Effector memory CD4-positive, alpha-beta T cell (primary cell): ENCODE data around the gene TFR2.

Experiments used
- DNase-seq, 3 donors: peaks; one replicate each; pipeline ENCODE4 v3.0.0-alpha.2; 2020
- H3K27ac ChIP-seq: 2 replicates; pipeline ENCODE4 v1.7.0; 2013; ENCODE audit warnings: mild to moderate bottlenecking, low read length, moderate library complexity; ENCODE audit not compliant: insufficient read depth, poor library complexity, severe bottlenecking
- H3K27me3 ChIP-seq: replicated peaks from 2 replicates; pipeline ENCODE4 v1.7.0; 2013; ENCODE audit warnings: mild to moderate bottlenecking, low read length; ENCODE audit not compliant: insufficient read depth, control insufficient read depth, poor library complexity, severe bottlenecking
- H3K36me3 ChIP-seq: 2 replicates; pipeline ENCODE4 v1.7.0; 2013; ENCODE audit warnings: mild to moderate bottlenecking, low read length, moderate library complexity; ENCODE audit not compliant: control insufficient read depth, insufficient read depth
- H3K4me1 ChIP-seq: 2 replicates; pipeline ENCODE4 v1.7.0; 2013; ENCODE audit warnings: low read length, mild to moderate bottlenecking; ENCODE audit not compliant: control insufficient read depth, insufficient read depth, poor library complexity, severe bottlenecking
- H3K4me3 ChIP-seq: 2 replicates; pipeline ENCODE4 v1.7.0; 2013; ENCODE audit warnings: low read length, low read depth, mild to moderate bottlenecking; ENCODE audit not compliant: insufficient read depth, poor library complexity, severe bottlenecking
- H3K9me3 ChIP-seq: 2 replicates; pipeline ENCODE4 v1.7.0; 2013; ENCODE audit warnings: mild to moderate bottlenecking, low read length, moderate library complexity; ENCODE audit not compliant: control insufficient read depth
- total RNA-seq, 3 donors: gene quantifications; one replicate each; lab custom pipeline; 2026; lab: John Stamatoyannopoulos, UW

Gene TFR2
- total RNA-seq = 2.6 to 5.2 (median 2.7) reads per million in 3 donors

- Histone ChIP-seq H3K36me3 (no peaks in the 10 kb centered on the region), H3K9me3 (no peaks in the 10 kb centered on the region), H3K4me1 (no peaks in the 10 kb centered on the region), H3K27ac (no peak within 1 kb of the TSS), H3K4me3 (no peak within 1 kb of the TSS), H3K27me3 (no peaks in the 10 kb centered on the region)
- no peak for DNase-seq
Measured at GRCh38 chr7:100641463-100641859, at the start of gene TFR2. Gene TFR2 (minus strand): TSS chr7:100641552. CDS start chr7:100641509, 43 bp downstream.

GRCh38 chr7:100689230-100690135 lies 48.1 kb upstream of the TFR2 start:
- H3K27ac ChIP-seq = no peak overlapping the region
- DNase-seq = no peak
- H3K4me3 ChIP-seq = no peak overlapping the region
- H3K27me3 ChIP-seq = no peaks in the 10 kb centered on the region
- H3K4me1 ChIP-seq = peaks cover 23% of the 10 kb centered on the region
- no peaks in the 10 kb centered on the region for H3K9me3 ChIP-seq
- peaks cover 44% of the 10 kb centered on the region for H3K36me3 ChIP-seq

GRCh38 chr7:100688326-100688860 lies 47.0 kb upstream of the TFR2 start:
- H3K9me3 ChIP-seq = no peaks in the 10 kb centered on the region
- peak overlapping the region; percentile 16 for H3K27ac ChIP-seq
- H3K36me3 ChIP-seq = peaks cover 54% of the 10 kb centered on the region
- DNase-seq = no peak
- H3K27me3 ChIP-seq = no peaks in the 10 kb centered on the region
- H3K4me1 ChIP-seq = peaks cover 23% of the 10 kb centered on the region
- no peak overlapping the region for H3K4me3 ChIP-seq

GRCh38 chr7:100687751-100688300 lies 46.5 kb upstream of the TFR2 start:
- no peaks in the 10 kb centered on the region for H3K27me3 ChIP-seq
- H3K4me1 ChIP-seq = peaks cover 19% of the 10 kb centered on the region
- no peak overlapping the region for H3K4me3 ChIP-seq
- H3K27ac ChIP-seq = no peak overlapping the region
- peaks cover 60% of the 10 kb centered on the region for H3K36me3 ChIP-seq
- H3K9me3 ChIP-seq = no peaks in the 10 kb centered on the region
- no peak for DNase-seq

- H3K4me3 ChIP-seq = no peak overlapping the region
- H3K4me1 ChIP-seq = peaks cover 13% of the 10 kb centered on the region
- peaks cover 64% of the 10 kb centered on the region for H3K36me3 ChIP-seq
- no peak for DNase-seq
- H3K27ac ChIP-seq = no peak overlapping the region
- H3K27me3 ChIP-seq = no peaks in the 10 kb centered on the region
- H3K9me3 ChIP-seq = no peaks in the 10 kb centered on the region
Measured at GRCh38 chr7:100687261-100687660, 45.9 kb upstream of the TFR2 start.

GRCh38 chr7:100686822-100687211 lies 45.5 kb upstream of the TFR2 start:
- Histone ChIP-seq H3K4me1 (peaks cover 9% of the 10 kb centered on the region), H3K27ac (no peak overlapping the region), H3K9me3 (no peaks in the 10 kb centered on the region), H3K36me3 (peaks cover 68% of the 10 kb centered on the region), H3K4me3 (no peak overlapping the region), H3K27me3 (no peaks in the 10 kb centered on the region)
- DNase-seq = no peak

GRCh38 chr7:100686201-100686821 lies 45.0 kb upstream of the TFR2 start:
- Histone ChIP-seq H3K36me3 (peaks cover 71% of the 10 kb centered on the region), H3K4me3 (no peak overlapping the region), H3K27ac (no peak overlapping the region), H3K4me1 (peaks cover 9% of the 10 kb centered on the region), H3K9me3 (no peaks in the 10 kb centered on the region), H3K27me3 (no peaks in the 10 kb centered on the region)
- no peak for DNase-seq

- H3K4me3 ChIP-seq = no peak overlapping the region
- peaks cover 11% of the 10 kb centered on the region for H3K4me1 ChIP-seq
- H3K27ac ChIP-seq = no peak overlapping the region
- no peak for DNase-seq
- no peaks in the 10 kb centered on the region for H3K9me3 ChIP-seq
- peaks cover 71% of the 10 kb centered on the region for H3K36me3 ChIP-seq
- no peaks in the 10 kb centered on the region for H3K27me3 ChIP-seq
Measured at GRCh38 chr7:100685631-100686145, 44.3 kb upstream of the TFR2 start.

- H3K27ac ChIP-seq = no peak overlapping the region
- H3K36me3 ChIP-seq = peaks cover 71% of the 10 kb centered on the region
- no peaks in the 10 kb centered on the region for H3K27me3 ChIP-seq
- peaks cover 17% of the 10 kb centered on the region for H3K4me1 ChIP-seq
- DNase-seq = no peak
- H3K9me3 ChIP-seq = no peaks in the 10 kb centered on the region
- no peak overlapping the region for H3K4me3 ChIP-seq
Measured at GRCh38 chr7:100685049-100685605, 43.8 kb upstream of the TFR2 start.
